Gastrocnemius medialis (tissue), 4 donors: ENCODE results near the gene HNRNPA3. TPM values are rescaled to one million over a fixed set of nuclear protein-coding genes. Genes with fewer than 3 reads are reported as not detected.
"Not testable (repeated sequence)": the region's sequence is repeated elsewhere in the genome, so short reads cannot be mapped to it uniquely, and the experiment has no call there.

Experiments used
- ATAC-seq, 2 donors: fragments of 150-250 bp; one replicate each; pipeline ENCODE4 v1.9.1; 2016
- DNase-seq, 2 donors: peaks; one replicate each; pipeline ENCODE4 v3.0.0-alpha.2; 2019
- H3K27ac ChIP-seq, 4 donors: fragments of 200-600 bp; sonication (generic); 1 replicate in 1 of 4; 2 replicates in 3 of 4; pipeline ENCODE4 v1.5.1; 2016 to 2018; ENCODE audit warnings: mild to moderate bottlenecking in 2 of 4, moderate library complexity in 1 of 4
- H3K27me3 ChIP-seq, 3 donors: fragments of 200-600 bp; sonication (generic) in 2 of 3; 1 replicate in 1 of 3; 2 replicates in 2 of 3; pipeline versions ENCODE4 v1.5.1 to v1.6.0; 2016 to 2019; ENCODE audit warnings: mild to moderate bottlenecking in 1 of 3, moderate library complexity in 1 of 3
- H3K36me3 ChIP-seq, 2 donors: fragments of 200-600 bp; sonication (generic) in 1 of 2; one replicate each; pipeline ENCODE4 v1.5.1; 2017 to 2018
- H3K4me1 ChIP-seq, 2 donors: fragments of 200-600 bp; sonication (generic) in 1 of 2; one replicate each; pipeline ENCODE4 v1.5.1; 2016 to 2017; ENCODE audit warnings: mild to moderate bottlenecking in 2 of 2
- H3K4me3 ChIP-seq, 4 donors: fragments of 200-600 bp; sonication (generic) in 3 of 4; 1 replicate in 1 of 4; 2 replicates in 3 of 4; pipeline ENCODE4 v1.5.1; 2016 to 2019; ENCODE audit warnings: mild to moderate bottlenecking in 2 of 4
- H3K9me3 ChIP-seq, 3 donors: fragments of 200-600 bp; sonication (generic) in 2 of 3; 1 replicate in 1 of 3; 2 replicates in 2 of 3; pipeline ENCODE4 v1.5.1; 2016 to 2019
- POLR2A ChIP-seq, 2 donors: fragments of 450-650 bp; IDR thresholded peaks; one replicate each; pipeline ENCODE4 v1.6.1; 2017; ENCODE audit warnings: antibody characterized with exemption in 2 of 2, mild to moderate bottlenecking in 2 of 2, moderate library complexity in 2 of 2
- in situ Hi-C, 4 donors: fragments of 200-750 bp; cut with MboI; loops; one replicate each; pipeline versions ENCODE4 v1.15.0 to v1.8.0; 2017; ENCODE audit warnings: low sequenced_read_pairs in 4 of 4
- intact Hi-C: fragments of 100-400 bp; cut with DNase I; formaldehyde crosslinking; loops from one replicate; pipeline ENCODE4 v1.15.1; 2023; ENCODE audit warnings: low total_unique reads
- total RNA-seq, 4 donors: library from RNA; depleted of rRNA; stranded (reverse); fragments of >200 nt; gene quantifications; one replicate each; pipeline versions ENCODE4 v1.1.0 to v1.2.3, GENCODE V29; 2016
- TF ChIP-seq, protein P1 (sequence below), 5 experiments: fragments of 450-650 bp in 3 of 5; fragments of 200-600 bp in 2 of 5; sonication (generic) in 2 of 5; IDR thresholded peaks in 4 of 5; conservative IDR thresholded peaks in 1 of 5; 1 replicate in 4 of 5; 2 replicates in 1 of 5; pipeline ENCODE4 v1.5.1; 2016 to 2019; ENCODE audit warnings: antibody characterized with exemption in 5 of 5, mild to moderate bottlenecking in 3 of 5, moderate library complexity in 3 of 5

HNRNPA3 gene
- total RNA-seq, 4 donors from 2014 or later: 16.1 to 32.2 (median 22.4) TPM

DNA sequence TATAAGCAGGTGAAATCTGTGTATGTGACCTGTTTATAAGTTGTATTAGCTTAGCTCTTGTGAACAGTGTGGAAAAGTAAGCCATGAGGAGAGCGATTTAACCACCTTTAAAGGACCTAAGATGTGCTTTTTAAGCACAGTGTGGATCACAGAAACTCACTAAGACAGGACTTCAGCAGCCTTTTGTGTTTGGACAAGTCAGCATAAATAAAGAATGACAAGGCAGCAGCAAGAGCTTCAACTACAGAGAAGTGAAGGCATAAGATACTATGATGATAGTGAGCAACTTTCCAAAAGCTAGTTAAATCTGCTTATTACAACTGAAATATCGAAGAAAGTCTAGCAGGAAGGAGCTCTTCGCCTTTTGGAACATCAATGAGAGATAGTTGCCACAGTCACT, 8.9 kb downstream of the HNRNPA3 start:
- Histone ChIP-seq H3K4me1 (peaks cover 19 to 26% of the 10 kb centered on the region in 2 donors), H3K36me3 (peaks cover 10 to 64% of the 10 kb centered on the region in 2 donors), H3K4me3 (no peak overlapping the region), H3K27ac (peak overlapping the region in 3 of 4 donors; percentile 48 to 66 (median 56)), H3K9me3 (no peaks in the 10 kb centered on the region), H3K27me3 (no peaks in the 10 kb centered on the region)
- intact Hi-C loops (no loop called here), in situ Hi-C loops (no loop called here)
- ATAC-seq (no peak), DNase-seq (no peak)
- TF ChIP-seq POLR2A (IDR thresholded peaks at IDR 0.05): no peak
- TF ChIP-seq, protein P1, sequence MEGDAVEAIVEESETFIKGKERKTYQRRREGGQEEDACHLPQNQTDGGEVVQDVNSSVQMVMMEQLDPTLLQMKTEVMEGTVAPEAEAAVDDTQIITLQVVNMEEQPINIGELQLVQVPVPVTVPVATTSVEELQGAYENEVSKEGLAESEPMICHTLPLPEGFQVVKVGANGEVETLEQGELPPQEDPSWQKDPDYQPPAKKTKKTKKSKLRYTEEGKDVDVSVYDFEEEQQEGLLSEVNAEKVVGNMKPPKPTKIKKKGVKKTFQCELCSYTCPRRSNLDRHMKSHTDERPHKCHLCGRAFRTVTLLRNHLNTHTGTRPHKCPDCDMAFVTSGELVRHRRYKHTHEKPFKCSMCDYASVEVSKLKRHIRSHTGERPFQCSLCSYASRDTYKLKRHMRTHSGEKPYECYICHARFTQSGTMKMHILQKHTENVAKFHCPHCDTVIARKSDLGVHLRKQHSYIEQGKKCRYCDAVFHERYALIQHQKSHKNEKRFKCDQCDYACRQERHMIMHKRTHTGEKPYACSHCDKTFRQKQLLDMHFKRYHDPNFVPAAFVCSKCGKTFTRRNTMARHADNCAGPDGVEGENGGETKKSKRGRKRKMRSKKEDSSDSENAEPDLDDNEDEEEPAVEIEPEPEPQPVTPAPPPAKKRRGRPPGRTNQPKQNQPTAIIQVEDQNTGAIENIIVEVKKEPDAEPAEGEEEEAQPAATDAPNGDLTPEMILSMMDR (IDR thresholded peaks at IDR 0.05 in 4 of 5, conservative IDR thresholded peaks at IDR 0.05 in 1 of 5): no peak

DNA sequence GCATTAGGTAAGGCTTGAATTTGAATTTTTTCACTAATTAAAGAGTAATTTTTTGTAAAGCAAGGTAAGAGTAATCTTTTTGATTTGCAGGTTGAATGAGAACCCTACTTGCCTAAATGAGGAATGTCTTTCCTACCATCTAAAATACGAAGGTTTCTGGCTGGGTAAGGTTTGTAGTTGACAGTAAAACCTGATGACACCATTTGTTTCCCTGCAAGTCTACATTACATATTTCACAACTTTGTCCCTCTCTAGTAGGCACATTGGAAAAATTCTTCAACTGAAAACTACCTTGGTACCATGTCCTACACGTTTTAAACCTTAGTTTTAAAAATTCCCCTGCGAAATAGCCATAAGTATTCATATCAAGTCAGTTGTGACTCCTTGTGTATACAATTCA, 9.4 kb downstream of the HNRNPA3 start:
- TF ChIP-seq, protein P1 (IDR thresholded peaks at IDR 0.05 in 4 of 5, conservative IDR thresholded peaks at IDR 0.05 in 1 of 5): no peak
- TF ChIP-seq POLR2A (IDR thresholded peaks at IDR 0.05): no peak
- in situ Hi-C loops: no loop called here
- peaks cover 6 to 60% of the 10 kb centered on the region in 2 donors for H3K36me3 ChIP-seq
- peak in 1 of 2 donors; percentile 57 for ATAC-seq
- no peak overlapping the region for H3K4me3 ChIP-seq
- intact Hi-C loops: no loop called here
- peaks cover 16 to 22% of the 10 kb centered on the region in 2 donors for H3K4me1 ChIP-seq
- H3K27ac ChIP-seq: peak overlapping the region; percentile 32 to 66 (median 52)
- H3K27me3 ChIP-seq: no peaks in the 10 kb centered on the region
- no peaks in the 10 kb centered on the region for H3K9me3 ChIP-seq
- no peak for DNase-seq

DNA sequence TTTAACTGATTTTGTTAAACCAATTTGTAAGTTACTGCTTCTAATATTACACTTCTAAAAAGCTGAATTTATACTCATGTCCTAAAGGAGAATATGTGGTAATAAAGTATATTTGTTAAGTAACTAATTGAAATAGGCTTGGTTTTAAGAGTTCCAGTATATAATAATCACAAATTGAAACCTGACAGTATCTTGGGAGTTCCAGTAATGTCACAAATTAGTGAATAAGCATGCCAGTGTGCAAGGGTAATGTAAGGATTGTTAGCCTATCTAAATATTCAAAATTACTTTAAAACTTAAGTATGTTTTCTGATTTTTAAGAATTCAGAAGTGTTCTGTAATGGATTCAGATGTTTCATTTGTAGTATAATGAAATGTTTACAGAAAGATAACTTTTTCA, 10.8 kb downstream of the HNRNPA3 start:
- H3K4me3 ChIP-seq, H3K9me3 ChIP-seq, H3K27ac ChIP-seq, intact Hi-C loops, in situ Hi-C loops, DNase-seq, H3K27me3 ChIP-seq, ATAC-seq: not testable (repeated sequence)
- peaks cover 5 to 52% of the 10 kb centered on the region in 2 donors for H3K36me3 ChIP-seq
- peaks cover 11 to 14% of the 10 kb centered on the region in 2 donors for H3K4me1 ChIP-seq

DNA sequence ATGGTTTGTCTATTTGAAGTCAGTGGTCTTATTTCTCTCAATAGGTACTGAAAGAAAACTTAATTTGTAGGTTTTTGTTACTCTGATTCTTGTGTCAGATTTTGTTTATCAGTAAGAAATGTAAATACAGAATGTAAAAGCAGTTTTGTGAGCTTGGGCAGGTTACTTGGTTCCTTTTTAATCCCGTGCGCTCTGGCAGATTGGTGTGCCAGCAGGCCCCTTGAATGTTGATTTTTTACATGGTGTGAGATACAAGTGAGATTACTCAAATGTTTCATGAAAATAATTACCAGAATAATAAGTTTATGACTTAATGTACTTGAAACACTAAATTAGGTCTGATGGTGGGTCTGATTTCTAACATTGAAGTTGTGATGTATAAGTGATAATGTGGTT, 13.4 kb downstream of the HNRNPA3 start:
- no peaks in the 10 kb centered on the region for H3K27me3 ChIP-seq
- TF ChIP-seq POLR2A (IDR thresholded peaks at IDR 0.05): no peak
- TF ChIP-seq, protein P1 (IDR thresholded peaks at IDR 0.05 in 4 of 5, conservative IDR thresholded peaks at IDR 0.05 in 1 of 5): no peak
- DNase-seq (no peak), ATAC-seq (no peak)
- in situ Hi-C loops (no loop called here), intact Hi-C loops (no loop called here)
- H3K27ac ChIP-seq: peak overlapping the region in 1 of 4 donors; percentile 9
- no peaks in the 10 kb centered on the region for H3K9me3 ChIP-seq
- peaks cover 4 to 49% of the 10 kb centered on the region in 2 donors for H3K36me3 ChIP-seq
- H3K4me3 ChIP-seq: no peak overlapping the region
- H3K4me1 ChIP-seq: peaks cover 6 to 7% of the 10 kb centered on the region in 2 donors

DNA sequence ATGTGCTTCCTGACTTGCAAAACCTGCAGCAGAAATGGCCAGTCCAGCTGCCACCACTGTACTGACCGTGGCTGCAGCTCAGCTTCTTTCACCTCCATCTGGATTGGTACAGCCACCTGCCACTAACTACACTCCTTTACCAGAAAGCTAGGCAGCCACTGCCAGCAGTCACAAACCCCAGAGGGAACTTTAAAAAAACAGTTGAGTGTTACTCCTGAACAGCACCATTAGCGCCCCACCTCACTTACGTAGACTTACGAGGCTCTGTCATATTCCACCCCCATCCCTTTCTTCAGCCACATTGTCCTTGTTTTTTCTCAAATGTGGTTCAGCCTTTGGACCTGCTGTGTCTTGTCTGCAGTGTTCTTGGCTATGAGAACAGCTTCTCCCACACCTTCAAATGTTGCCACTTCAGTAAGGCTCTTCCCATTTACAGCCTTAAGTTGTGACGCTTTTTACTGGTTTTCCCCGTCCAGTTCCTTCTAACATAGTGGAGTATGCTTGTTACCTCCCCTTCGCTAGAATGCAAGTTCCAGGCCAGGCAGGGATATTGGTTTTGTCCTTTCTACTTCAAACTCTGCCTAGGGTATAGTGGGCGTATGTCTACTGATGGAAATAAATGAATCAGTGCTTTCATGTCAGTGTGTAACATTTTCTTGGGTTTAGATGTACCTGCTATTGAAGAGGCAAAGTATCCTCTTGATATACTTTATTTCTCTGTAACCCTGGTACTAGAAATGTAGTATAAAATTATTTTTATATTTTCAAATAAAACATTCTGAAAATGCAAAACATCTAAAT, 17.0 kb downstream of the HNRNPA3 start:
- no peaks in the 10 kb centered on the region for H3K27me3 ChIP-seq
- intact Hi-C loops: no loop called here

More for the DNA sequence above, 17.0 kb downstream of the HNRNPA3 start:
- ATAC-seq: peak in 1 of 2 donors; percentile 33
- H3K4me3 ChIP-seq: no peak overlapping the region
- no peak for DNase-seq
- no peaks in the 10 kb centered on the region for H3K9me3 ChIP-seq
- peaks cover 0 to 47% of the 10 kb centered on the region in 2 donors for H3K36me3 ChIP-seq
- TF ChIP-seq, protein P1 (IDR thresholded peaks at IDR 0.05 in 4 of 5, conservative IDR thresholded peaks at IDR 0.05 in 1 of 5): no peak
- no peak for TF ChIP-seq POLR2A (IDR thresholded peaks at IDR 0.05)
- in situ Hi-C loops: no loop called here
- peak overlapping the region in 3 of 4 donors; percentile 11 to 37 (median 29) for H3K27ac ChIP-seq
- H3K4me1 ChIP-seq: peaks cover 27 to 34% of the 10 kb centered on the region in 2 donors
